Measurements from ENCODE around the gene PGBD5.

PGBD5 gene

DNA sequence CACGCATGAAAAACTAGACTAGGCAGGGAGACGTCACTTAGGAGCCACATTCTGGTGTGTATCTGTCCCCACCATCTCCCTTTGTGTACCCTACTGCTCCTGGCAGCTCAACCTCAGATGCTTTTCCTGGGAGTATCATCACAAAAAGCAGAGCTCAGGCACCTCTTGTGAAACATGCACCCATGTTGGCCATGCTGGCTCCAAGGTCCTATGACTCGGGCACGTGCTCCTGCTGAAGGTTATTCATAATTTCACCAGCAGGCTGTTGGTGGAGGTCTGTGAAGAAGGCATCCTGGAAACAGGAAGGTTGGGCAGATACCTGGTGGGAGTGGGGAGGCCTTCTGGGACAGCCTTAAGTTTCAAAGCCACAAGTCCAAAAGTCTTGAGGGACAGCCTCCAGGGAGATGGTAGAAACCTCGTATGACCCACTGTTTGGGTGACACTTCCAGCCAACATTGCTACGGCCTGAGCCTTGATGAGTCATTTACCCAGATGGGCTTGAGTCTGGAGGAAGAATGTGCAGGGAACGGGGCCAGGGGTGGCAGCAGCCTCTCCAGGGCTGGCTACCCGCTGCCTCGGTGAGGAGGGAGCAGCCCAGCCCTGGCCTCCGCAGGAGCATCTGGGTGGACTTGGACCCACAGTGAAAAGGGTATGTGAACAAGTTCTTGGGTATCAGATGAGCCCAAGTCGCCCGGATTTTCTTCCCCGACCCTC, 75.8 kb downstream of the PGBD5 start:
- DNase-seq = peak in 2 of 56 donors; percentile 27 to 79

DNA sequence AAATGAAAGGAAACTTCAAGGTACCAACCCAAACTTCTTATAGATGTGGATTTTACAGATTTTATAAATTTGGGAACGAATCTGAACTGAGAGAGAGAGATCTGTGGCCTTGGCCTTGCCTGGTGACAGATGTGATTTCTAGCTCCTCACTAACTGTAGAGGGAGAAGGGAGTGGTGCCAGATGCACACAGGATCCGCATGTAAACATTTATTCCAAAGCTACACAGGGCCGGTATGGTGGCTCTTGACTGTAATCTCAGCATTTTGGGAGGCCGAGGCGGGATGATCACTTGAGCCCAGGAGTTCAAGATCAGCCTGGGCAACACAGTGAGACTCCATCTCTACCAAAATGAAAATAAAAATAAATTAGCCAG, 77.1 kb downstream of the PGBD5 start:
- DNase-seq = no peak

DNA sequence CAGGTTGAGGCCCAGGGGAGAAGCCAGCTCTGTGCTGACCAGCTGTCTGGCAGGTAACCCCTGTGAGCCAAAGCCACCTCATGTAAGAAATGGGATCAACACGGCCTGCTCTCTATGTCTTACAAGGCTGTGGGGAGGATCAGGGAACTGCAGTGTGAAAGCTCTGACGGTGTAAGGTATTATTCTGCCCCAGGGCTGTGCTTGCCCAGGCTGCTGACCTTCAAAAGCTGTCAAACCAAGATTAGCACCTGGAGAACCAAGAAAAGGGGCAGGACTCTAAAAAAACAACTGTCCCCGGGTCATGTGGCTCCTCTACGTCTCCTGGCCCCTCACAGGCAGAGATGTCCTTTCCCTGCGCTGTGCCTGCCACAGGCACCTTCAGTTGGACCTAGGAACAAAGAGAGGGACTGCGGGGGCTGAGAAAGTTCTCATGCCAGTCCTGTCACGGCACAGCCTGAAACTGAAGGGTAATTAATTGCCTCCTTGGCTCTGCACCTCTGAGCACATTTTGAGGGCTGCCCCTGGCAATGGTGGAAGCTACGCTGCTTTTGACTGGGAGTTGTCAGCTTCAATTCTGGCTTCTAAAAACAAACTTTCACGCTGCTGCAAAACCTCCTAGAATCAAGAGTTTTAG, 77.6 kb downstream of the PGBD5 start:
- peak in 7 of 56 donors; percentile 10 to 29 (median 24) for DNase-seq

DNA sequence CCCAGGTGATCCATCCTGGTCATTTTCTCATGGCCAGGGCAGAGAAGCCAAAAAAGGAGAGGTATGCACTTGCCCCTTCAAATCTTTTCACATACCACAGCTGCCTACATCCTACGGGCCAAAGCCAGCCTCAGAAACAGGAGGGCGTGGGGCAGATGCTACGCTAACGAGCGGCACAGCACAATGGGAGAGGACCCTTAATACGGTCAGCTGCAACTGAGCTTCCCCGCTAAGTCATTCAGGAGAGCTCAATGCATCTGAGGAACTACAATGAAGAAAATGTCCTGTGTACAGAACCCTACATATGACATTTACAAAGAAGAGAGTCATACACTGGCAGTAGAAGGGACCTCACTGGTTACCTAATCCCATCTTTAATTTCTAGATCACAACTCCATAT, 78.2 kb downstream of the PGBD5 start:
- DNase-seq = no peak

DNA sequence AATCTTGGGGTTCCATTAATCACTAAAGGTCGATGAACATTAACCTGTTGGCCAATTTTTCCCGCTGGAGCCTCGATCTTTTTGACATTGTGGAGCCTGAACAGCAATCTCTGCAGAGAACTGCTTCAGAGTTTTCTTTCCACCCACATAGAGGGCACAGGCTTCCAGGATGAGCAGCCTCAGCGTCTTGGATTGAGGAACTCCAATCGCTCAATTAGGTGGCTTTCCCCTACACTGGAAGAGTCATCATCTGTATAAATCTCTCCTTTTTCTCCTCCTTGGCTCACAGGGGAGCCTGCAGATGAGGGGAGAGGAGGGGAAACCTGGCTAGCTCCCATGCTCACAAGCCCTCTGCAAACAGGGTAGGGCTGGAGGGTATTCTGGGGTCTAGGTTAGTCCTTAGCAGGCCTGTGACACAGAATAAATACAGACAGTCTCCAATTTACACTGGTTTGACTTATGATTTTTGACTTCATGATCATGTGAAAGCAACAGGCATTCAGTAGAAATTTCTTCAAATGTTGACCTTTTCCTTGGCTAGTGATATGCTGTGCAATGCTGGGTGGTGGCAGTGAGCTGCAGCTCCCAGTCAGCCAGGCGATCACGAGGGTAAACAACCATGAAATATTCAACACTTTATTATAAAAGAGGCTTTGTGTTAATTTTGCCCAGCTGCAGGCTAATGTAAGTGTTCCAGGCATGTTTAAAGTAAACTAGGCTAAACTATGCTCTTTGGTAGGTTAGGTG, 80.8 kb downstream of the PGBD5 start:
- peak in 40 of 56 donors; percentile 20 to 75 (median 50) for DNase-seq

DNA sequence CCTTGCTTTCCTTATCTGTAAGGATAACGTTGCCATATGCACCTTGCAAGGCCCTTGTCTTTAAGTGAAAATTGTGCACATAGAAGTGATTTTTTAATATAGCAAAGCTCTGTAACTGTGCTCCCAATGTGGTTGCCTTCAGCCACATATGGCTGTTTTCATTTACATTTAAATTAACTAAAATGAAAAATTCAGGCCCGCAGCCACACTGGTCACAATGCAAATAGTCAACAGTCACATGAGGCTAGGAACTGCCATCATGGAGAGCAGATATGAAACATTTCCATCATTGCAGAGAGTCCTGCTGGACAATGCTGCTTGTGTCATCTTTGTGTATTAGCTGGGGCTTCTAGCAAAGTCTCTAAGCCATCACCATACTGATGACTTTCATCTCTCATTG, 83.4 kb downstream of the PGBD5 start:
- DNase-seq = no peak

DNA sequence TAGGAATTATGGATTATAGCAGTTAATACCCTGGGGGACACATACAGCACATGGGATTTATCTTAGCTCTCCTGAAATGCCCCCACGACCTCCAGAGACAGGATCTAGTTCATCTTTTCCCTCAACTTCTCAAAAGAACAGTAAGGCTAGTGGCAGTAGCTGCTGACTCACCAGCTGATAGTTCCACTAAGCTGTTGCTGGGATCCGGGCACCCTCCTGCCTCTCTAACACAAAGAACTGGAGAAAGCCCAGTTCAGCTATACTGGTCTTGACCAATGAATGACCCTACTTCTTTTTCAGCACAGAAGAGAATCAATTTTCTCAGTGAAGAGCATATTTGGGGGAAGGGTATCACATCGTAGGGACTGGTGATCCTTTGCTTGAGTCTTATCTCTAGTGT, 84.1 kb downstream of the PGBD5 start:
- DNase-seq = peak in 9 of 56 donors; percentile 17 to 60 (median 24)

DNA sequence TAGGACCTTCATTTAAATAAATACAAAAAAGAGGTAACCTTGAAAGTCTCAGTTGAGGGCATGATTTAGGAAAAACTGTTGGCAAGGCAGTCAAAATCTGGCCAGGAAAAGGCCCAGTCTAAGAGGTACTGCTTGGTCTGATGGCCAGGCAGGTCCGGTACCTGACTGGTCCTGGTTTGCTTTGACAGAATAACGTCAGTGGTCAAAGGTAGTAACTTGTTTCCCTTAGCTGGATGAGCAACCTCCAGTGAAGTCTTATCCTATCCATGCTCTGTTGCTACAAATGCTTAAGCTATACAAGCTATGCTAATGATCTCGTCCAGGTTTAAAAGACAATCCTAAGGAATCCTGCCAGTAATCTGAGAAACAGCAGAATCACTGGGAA, 85.0 kb downstream of the PGBD5 start:
- DNase-seq = no peak

- DNase-seq = peak in 1 of 56 donors; percentile 23
Measured at GRCh38 chr1:230340526-230341161, 85.5 kb downstream of the PGBD5 start.

GRCh38 chr1:230339033-230339432, 87.1 kb downstream of the PGBD5 start:
- no peak for DNase-seq

- no peak for DNase-seq
Measured at GRCh38 chr1:230337266-230337665, 88.9 kb downstream of the PGBD5 start.

DNA sequence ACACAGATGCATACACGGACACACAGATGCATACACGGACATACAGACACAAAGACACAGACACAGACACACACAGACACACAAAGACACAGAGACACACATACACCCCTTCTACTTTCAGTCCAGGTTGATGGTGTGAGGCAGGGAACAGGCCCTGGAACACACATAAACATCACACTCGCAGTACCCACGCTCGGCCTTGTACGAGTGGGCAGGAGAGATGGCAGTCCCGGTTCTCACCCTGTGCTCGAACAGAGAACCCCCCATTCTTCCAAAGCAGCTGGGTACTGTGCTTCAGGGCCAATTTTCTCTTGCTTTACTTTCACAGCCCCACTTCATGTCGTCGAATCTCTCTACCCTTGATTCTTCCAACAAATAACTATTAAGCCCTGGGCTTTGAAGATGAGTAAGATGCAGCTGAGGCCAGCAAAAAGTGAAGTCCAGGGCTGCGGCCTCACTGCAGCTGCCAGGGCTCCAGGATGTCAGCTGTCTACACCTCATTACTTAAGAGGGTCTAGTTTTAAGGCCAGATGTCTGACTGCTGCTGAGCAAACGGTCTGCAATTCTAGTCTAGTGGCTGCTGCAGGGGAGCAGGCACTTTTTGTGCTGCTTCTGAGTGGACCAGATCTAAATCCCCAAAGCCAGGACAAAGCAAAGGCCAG, 90.1 kb downstream of the PGBD5 start:
- no peak for DNase-seq

DNA sequence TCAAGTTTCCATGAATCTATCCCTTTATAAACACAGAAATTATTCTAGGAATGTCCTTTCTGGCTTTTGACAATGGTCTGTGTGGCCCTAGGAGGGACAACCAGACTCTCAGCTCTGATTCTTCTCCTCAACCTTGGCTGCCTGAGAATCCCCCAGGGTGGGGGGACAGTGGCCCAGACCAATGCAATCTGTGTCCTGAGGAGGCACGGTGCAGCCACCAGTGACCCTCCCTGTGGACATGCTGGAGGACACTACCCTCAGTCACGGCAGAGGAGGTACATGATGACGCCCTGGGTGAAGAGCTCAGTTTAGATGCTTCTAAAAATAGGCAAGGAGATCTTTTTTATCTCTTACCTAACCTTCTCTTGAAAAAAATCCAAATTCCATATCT, 91.7 kb downstream of the PGBD5 start:
- DNase-seq = no peak

GRCh38 chr1:230333590-230334446, 92.3 kb downstream of the PGBD5 start:
- peak in 23 of 56 donors; percentile 13 to 77 (median 46) for DNase-seq

DNA sequence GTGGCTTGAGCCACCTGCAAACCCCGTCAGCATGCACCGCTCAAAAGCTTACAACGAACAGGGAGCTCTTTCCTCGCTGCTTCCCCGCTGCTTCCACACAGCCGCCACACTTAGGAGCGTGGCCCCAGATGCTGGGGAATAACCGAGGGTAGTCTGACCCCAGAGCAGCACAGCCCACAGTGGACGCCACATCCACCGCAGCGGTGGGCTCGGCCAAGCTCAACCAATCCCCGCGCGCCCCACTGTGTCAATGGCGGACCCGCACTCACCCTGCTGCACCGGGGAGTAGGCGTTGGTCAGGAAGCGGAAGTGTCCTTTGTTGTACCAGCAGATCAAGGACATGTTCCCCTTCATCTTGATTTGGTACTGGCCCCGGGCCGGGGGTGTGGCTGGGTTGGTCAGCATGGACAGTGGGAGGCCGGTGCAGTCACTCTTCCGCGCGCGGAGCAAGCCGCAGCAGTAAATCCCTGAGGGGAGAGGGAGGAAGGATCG, 93.5 kb downstream of the PGBD5 start:
- DNase-seq = peak in 11 of 56 donors; percentile 14 to 58 (median 27)

GRCh38 chr1:230332061-230332460, 94.1 kb downstream of the PGBD5 start:
- no peak for DNase-seq

DNA sequence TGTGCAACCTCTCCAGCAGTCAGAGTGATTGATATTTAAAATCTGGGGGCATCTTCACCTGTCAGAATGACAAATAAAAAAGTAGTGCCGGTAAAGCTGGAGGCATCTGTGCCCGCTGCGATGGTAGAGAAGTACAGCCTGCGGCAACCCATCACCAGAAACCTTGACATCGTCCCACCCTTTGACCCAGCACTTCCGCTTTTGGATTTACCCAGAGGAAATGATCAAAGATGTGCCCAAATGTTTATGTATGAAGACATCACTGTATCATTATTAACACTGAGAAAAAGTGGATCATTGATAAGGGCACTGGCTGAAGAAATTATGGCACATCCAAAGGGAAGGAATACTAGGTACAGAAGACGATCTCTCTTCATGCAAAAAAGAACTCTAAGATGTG, 96.0 kb downstream of the PGBD5 start:
- no peak for DNase-seq

DNA sequence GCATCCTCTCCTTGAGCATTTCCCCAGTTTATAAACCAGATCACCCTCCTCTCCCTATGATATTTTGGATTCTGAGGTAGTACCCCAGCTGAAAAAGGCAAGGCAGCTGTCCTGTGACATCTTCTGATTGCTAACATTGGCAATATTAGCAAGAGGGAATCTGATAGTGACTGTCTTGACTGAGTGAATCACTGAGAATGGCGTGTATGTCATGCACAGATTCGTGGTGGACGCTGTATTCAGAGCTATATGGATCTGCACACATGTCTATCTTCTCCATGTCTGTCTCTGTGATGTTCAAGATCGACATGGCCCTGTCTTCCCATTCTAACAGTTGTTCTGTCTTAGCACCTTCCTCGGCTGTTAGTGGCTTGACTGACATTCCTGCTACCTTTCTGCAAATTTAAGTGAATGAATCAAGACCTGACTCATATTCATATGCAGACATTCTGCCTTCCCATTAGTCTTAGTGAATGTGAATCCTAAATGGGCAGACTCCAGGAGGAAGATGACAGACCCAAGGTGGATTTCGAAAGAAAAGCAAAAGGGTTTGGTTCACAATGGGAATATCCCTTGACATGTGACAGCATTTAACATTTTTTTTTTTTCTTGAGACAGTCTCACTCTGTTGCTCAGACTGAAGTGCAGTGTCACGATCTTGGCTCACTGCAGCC, 97.7 kb downstream of the PGBD5 start:
- DNase-seq = no peak

GRCh38 chr1:230327892-230328284, 98.2 kb downstream of the PGBD5 start:
- no peak for DNase-seq

Measured in nucleus accumbens (tissue), 56 donors.